A549 (cell line): Measurements from ENCODE around the gene MYH15. TPM values are rescaled to one million over a fixed set of nuclear protein-coding genes. Genes with fewer than 3 reads are reported as not detected.

Experiments used
- ATAC-seq, 2 experiments: fragments of 200-7000 bp in 1 of 2; fragments of >200 bp in 1 of 2; cut with Nextera tagmentation in 1 of 2; cut with Tn5 transposase in 1 of 2; 3 replicates each; pipeline versions ENCODE4 v1.8.0 to v1.9.1; 2018 to 2020; ENCODE audit warnings: mild to moderate bottlenecking in 1 of 2, moderate library complexity in 1 of 2
- CTCF ChIA-PET: fragments of 300-600 bp; sonication (Branson Sonifier 250); formaldehyde crosslinking; extraction: SDS; loops from one replicate; lab custom pipeline; 2021; ENCODE audit warnings: antibody characterized with exemption, inconsistent platforms; lab: Yijun Ruan, JAX
- POLR2A ChIA-PET: fragments of 350-600 bp; formaldehyde crosslinking; extraction: SDS; loops from one replicate; lab custom pipeline; 2021; ENCODE audit warnings: antibody characterized with exemption, inconsistent platforms; lab: Yijun Ruan, JAX
- DNase-seq, 2 experiments: peaks; one replicate each; pipeline versions ENCODE4 v3.0.0 to v3.0.0-alpha.2; 2011 to 2016; ENCODE audit warnings: low read depth in 1 of 2, low spot score in 1 of 2
- FAIRE-seq: peaks from 2 replicates; lab custom pipeline; 2011; peaks lifted over from hg19 to GRCh38; lab: Jason Lieb, UNC
- H3K27ac ChIP-seq, 2 experiments: fragments of >200 bp; sonication (Bioruptor Twin); formaldehyde crosslinking; 3 replicates each; pipeline ENCODE4 v1.5.1; 2016 to 2017
- H3K4me1 ChIP-seq: fragments of >200 bp; sonication (Bioruptor Twin); formaldehyde crosslinking; 3 replicates; pipeline ENCODE4 v1.6.1; 2016
- H3K4me2 ChIP-seq: fragments of >200 bp; sonication (Bioruptor Twin); formaldehyde crosslinking; 3 replicates; pipeline ENCODE4 v1.6.1; 2016
- H3K4me3 ChIP-seq: fragments of >200 bp; sonication (Bioruptor Twin); formaldehyde crosslinking; 3 replicates; pipeline ENCODE4 v1.5.1; 2016
- H3K9me3 ChIP-seq: fragments of >200 bp; sonication (Bioruptor Twin); formaldehyde crosslinking; 3 replicates; pipeline ENCODE4 v1.6.1; 2016
- BHLHE40 ChIP-seq: IDR thresholded peaks from 2 replicates; pipeline ENCODE4 v1.6.1; 2012; ENCODE audit warnings: low read depth, low read length, inconsistent platforms
- CBX2 ChIP-seq: fragments of 200-600 bp; sonication (generic); IDR thresholded peaks from 2 replicates; pipeline ENCODE4 v1.6.1; 2016; ENCODE audit warnings: low read depth, mild to moderate bottlenecking, borderline replicate concordance
- CBX8 ChIP-seq: fragments of 200-600 bp; sonication (generic); IDR thresholded peaks from 2 replicates; pipeline ENCODE4 v1.6.1; 2016
- CHD2 ChIP-seq: fragments of 150-350 bp; IDR thresholded peaks from 2 replicates; pipeline ENCODE4 v1.6.1; 2014; ENCODE audit warnings: low read length; ENCODE audit not compliant: partially characterized antibody
- CHD4 ChIP-seq: fragments of 200-600 bp; sonication (generic); IDR thresholded peaks from 2 replicates; pipeline ENCODE4 v1.6.1; 2016; ENCODE audit warnings: antibody characterized with exemption, mild to moderate bottlenecking, borderline replicate concordance
- EHF ChIP-seq: fragments of 250-450 bp; sonication (Bioruptor Pico); IDR thresholded peaks from 2 replicates; pipeline ENCODE4 v1.5.0; 2020; ENCODE audit warnings: mild to moderate bottlenecking
- FOXS1 ChIP-seq: fragments of 250-450 bp; sonication (Bioruptor Pico); IDR thresholded peaks from 2 replicates; pipeline ENCODE4 v1.5.0; 2020; ENCODE audit warnings: mild to moderate bottlenecking, moderate library complexity
- GATA3 ChIP-seq: IDR thresholded peaks from 2 replicates; pipeline ENCODE4 v1.6.1; 2012; ENCODE audit warnings: borderline replicate concordance
- JUNB ChIP-seq: fragments of >200 bp; sonication (Bioruptor Twin); formaldehyde crosslinking; IDR thresholded peaks from 2 replicates; pipeline ENCODE4 v1.6.1; 2016
- KDM1A ChIP-seq: fragments of 200-600 bp; sonication (generic); IDR thresholded peaks from 2 replicates; pipeline ENCODE4 v1.6.1; 2016; ENCODE audit warnings: low read depth, mild to moderate bottlenecking
- MAZ ChIP-seq: fragments of 150-350 bp; IDR thresholded peaks from 2 replicates; pipeline ENCODE4 v1.6.1; 2014; ENCODE audit warnings: antibody characterized with exemption, low read depth, low read length, borderline replicate concordance
- MYC ChIP-seq: IDR thresholded peaks from 2 replicates; pipeline ENCODE4 v1.6.1; 2012; ENCODE audit warnings: mild to moderate bottlenecking, inconsistent platforms, low read length, improper control_type of control experiment, borderline replicate concordance
- NFE2L2 ChIP-seq: fragments of 150-350 bp; conservative IDR thresholded peaks from 2 replicates; pipeline ENCODE4 v1.6.1; 2014; ENCODE audit warnings: low read length
- NR3C1 ChIP-seq: fragments of >200 bp; sonication (Bioruptor Twin); formaldehyde crosslinking; IDR thresholded peaks from 3 replicates; pipeline ENCODE4 v1.6.1; 2017
- PHF8 ChIP-seq: fragments of 200-600 bp; sonication (generic); IDR thresholded peaks from 2 replicates; pipeline ENCODE4 v1.6.1; 2016; ENCODE audit warnings: low read depth, mild to moderate bottlenecking, antibody characterized with exemption, moderate library complexity, borderline replicate concordance
- POLR2A ChIP-seq: IDR thresholded peaks from 2 replicates; pipeline ENCODE4 v1.6.1; 2012; ENCODE audit warnings: mild to moderate bottlenecking, low read length
- RAD21 ChIP-seq, 2 experiments: fragments of >200 bp in 1 of 2; sonication (Bioruptor Twin) in 1 of 2; formaldehyde crosslinking in 1 of 2; IDR thresholded peaks in 1 of 2; conservative IDR thresholded peaks in 1 of 2; 2 replicates in 1 of 2; 3 replicates in 1 of 2; pipeline ENCODE4 v1.6.1; 2012 to 2018; ENCODE audit warnings: inconsistent platforms in 1 of 2
- RARB ChIP-seq: fragments of 250-450 bp; sonication (Bioruptor Pico); IDR thresholded peaks from 2 replicates; pipeline ENCODE4 v1.8.0; 2021; ENCODE audit warnings: mild to moderate bottlenecking, moderate library complexity
- RCOR1 ChIP-seq: fragments of 150-350 bp; IDR thresholded peaks from 2 replicates; pipeline ENCODE4 v1.6.1; 2014; ENCODE audit warnings: antibody characterized with exemption, low read length, low read depth
- RNF2 ChIP-seq: fragments of 200-600 bp; sonication (generic); IDR thresholded peaks from 2 replicates; pipeline ENCODE4 v1.6.1; 2016; ENCODE audit warnings: low read depth, mild to moderate bottlenecking, antibody characterized with exemption, moderate library complexity, borderline replicate concordance
- SMC3 ChIP-seq: fragments of >200 bp; sonication (Bioruptor Twin); formaldehyde crosslinking; IDR thresholded peaks from 3 replicates; pipeline ENCODE4 v1.6.1; 2018; ENCODE audit warnings: inconsistent platforms
- TP53 ChIP-seq: fragments of 250-450 bp; sonication (Bioruptor Pico); IDR thresholded peaks from 2 replicates; pipeline ENCODE4 v1.5.0; 2021; ENCODE audit warnings: mild to moderate bottlenecking, moderate library complexity
- ZNF302 ChIP-seq: fragments of 250-450 bp; sonication (Bioruptor Pico); IDR thresholded peaks from 2 replicates; pipeline ENCODE4 v1.9.0; 2021; ENCODE audit warnings: inconsistent platforms, mild to moderate bottlenecking, moderate library complexity
- WGBS: methylation state at CpG from one replicate; pipeline ENCODE4 v1.1.6; 2017; ENCODE audit errors: missing lambda C conversion rate; 5-methylcytosine and 5-hydroxymethylcytosine counted together
- polyA plus RNA-seq, 4 experiments: library from polyadenylated mRNA; depleted of rRNA in 3 of 4; stranded (reverse); fragments of >200 nt; fragmentation: RNase III in 1 of 4; extraction: RNeasy Plus Mini Kit Qiagen cat#74134 plus additional on column Dnase treatment in 1 of 4; gene quantifications; 2 replicates in 3 of 4; 3 replicates in 1 of 4; pipeline ENCODE4 v1.2.3, GENCODE V29; 2011 to 2017
- TF ChIP-seq, protein P1 (sequence below): IDR thresholded peaks from 2 replicates; pipeline ENCODE4 v1.6.1; 2012
- TF ChIP-seq, protein P2 (sequence below): fragments of 250-450 bp; sonication (Bioruptor Pico); IDR thresholded peaks from 2 replicates; pipeline ENCODE4 v1.5.0; 2020; ENCODE audit warnings: low read depth, mild to moderate bottlenecking, moderate library complexity
- TF ChIP-seq, protein P3 (sequence below): IDR thresholded peaks from 2 replicates; pipeline ENCODE4 v1.6.1; 2012
- TF ChIP-seq, protein P4 (sequence below): fragments of >200 bp; sonication (Bioruptor Twin); formaldehyde crosslinking; IDR thresholded peaks from 3 replicates; pipeline ENCODE4 v1.6.1; 2016
- TF ChIP-seq, protein P5 (sequence below): fragments of 150-350 bp; IDR thresholded peaks from 2 replicates; pipeline ENCODE4 v1.6.1; 2014; ENCODE audit warnings: low read depth, mild to moderate bottlenecking, low read length

Gene MYH15
- polyA plus RNA-seq, 2 of the 4 experiments (the other 2 are of a cell fraction), result 0.39 to 1.7 TPM

DNA sequence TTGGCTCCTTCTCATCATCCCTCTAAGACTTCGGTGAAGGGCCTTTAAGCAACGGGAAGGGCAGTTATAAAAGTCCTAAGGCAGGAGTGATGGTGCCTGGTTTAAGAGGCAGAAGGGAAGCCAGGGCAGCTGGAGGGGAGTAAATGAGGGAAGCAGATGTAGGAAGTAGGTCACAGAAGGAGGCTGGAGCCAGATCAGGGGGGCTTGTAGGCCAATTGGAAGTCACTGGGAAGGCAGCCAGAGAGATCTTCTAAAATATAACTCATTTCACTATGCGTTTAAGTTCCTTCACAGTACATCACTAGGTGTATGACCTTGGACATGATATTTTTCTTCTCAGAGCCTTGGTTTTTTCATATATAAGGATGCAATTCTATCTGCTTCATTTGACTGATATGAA is 94.7 kb downstream of the MYH15 start:
- Histone ChIP-seq H3K9me3 (no peaks in the 10 kb centered on the region), H3K4me2 (no peak overlapping the region), H3K4me1 (no peaks in the 10 kb centered on the region), H3K27ac (no peak overlapping the region), H3K4me3 (no peak overlapping the region)
- 65% methylated on average over 3 of the region's 3 CpGs for WGBS
- FAIRE-seq (no peak), DNase-seq (no peak), ATAC-seq (no peak)
- TF ChIP-seq SMC3 (no peak), BHLHE40 (no peak), KDM1A (no peak), GATA3 (no peak)
- ChIA-PET CTCF (no interaction called here), POLR2A (no interaction called here)

DNA sequence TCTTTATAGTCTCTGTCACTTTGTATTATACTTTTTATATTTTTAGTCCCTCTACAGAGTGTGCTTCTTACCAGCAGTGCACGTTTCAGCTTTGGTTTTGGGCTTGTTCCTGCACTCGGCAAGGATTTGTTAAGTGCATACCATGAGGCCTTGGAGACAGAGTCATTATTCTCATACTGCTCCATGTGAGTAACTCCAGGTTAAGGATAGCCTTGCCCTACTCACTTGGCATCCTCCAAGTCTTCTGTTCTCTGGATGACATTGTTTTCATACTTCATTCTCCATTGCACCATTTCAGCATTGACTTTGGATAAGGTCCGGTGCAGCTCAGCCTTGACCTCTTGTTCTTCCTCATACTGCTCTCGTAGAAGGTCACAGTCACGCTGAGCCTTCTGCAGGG is 96.4 kb downstream of the MYH15 start:
- FAIRE-seq, result no peak
- POLR2A ChIA-PET, result no interaction called here
- CTCF ChIA-PET, result interaction anchor here (0.6 kb wide), 1 partner anchor 11 kb away, joined by 3 read pairs; no protein-coding TSS in a partner anchor
- Histone ChIP-seq H3K4me3 (no peak overlapping the region), H3K4me2 (no peak overlapping the region), H3K27ac (no peak overlapping the region), H3K4me1 (no peaks in the 10 kb centered on the region), H3K9me3 (no peaks in the 10 kb centered on the region)
- DNase-seq, result no peak
- TF ChIP-seq, protein P1, sequence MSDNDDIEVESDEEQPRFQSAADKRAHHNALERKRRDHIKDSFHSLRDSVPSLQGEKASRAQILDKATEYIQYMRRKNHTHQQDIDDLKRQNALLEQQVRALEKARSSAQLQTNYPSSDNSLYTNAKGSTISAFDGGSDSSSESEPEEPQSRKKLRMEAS, result no peak
- no peak for TF ChIP-seq PHF8
- no peak for TF ChIP-seq GATA3
- no peak for TF ChIP-seq MAZ
- no peak for ATAC-seq
- 59% methylated on average over 5 of the region's 5 CpGs for WGBS

DNA sequence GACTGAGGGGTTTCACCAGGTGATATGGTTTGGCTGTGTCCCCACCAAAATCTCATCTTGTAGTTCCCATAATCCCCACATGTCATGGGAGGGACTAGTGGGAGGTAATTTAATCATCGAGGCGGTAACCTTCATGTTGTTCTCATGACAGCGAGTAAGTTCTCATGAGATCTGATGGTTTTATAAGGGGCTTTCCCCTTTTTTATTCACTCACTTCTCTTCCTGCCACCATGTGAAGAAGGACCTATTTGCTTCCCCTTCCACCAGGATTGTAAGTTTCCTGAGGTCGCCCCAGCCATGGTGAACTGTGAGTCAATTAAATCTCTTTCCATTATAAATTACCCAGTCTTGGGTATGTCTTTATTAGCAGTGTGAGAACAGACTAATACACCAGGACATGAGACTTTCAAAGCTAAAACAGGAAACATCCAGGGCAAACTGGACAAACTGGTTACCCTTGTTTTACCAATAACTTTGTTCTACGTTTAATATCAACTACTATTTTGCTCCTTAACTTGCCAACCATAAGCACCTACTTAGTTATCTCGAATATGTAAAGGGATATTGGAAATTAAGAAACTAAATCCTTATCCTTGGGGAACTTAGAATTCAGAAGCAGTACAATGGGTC is 98.2 kb downstream of the MYH15 start:
- FAIRE-seq (no peak), DNase-seq (no peak), ATAC-seq (no peak)
- CTCF ChIA-PET, result no interaction called here
- no peak overlapping the region for H3K4me2 ChIP-seq
- TF ChIP-seq, protein P2, sequence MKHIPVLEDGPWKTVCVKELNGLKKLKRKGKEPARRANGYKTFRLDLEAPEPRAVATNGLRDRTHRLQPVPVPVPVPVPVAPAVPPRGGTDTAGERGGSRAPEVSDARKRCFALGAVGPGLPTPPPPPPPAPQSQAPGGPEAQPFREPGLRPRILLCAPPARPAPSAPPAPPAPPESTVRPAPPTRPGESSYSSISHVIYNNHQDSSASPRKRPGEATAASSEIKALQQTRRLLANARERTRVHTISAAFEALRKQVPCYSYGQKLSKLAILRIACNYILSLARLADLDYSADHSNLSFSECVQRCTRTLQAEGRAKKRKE, result no peak
- TF ChIP-seq NR3C1 (no peak), MYC (no peak), CHD4 (no peak), ZNF302 (CRISPR knock-in tag) (no peak)
- POLR2A ChIA-PET, result no interaction called here
- no peaks in the 10 kb centered on the region for H3K4me1 ChIP-seq
- no peak overlapping the region for H3K27ac ChIP-seq
- 60% methylated on average over 6 of the region's 6 CpGs for WGBS
- no peak overlapping the region for H3K4me3 ChIP-seq
- no peaks in the 10 kb centered on the region for H3K9me3 ChIP-seq

DNA sequence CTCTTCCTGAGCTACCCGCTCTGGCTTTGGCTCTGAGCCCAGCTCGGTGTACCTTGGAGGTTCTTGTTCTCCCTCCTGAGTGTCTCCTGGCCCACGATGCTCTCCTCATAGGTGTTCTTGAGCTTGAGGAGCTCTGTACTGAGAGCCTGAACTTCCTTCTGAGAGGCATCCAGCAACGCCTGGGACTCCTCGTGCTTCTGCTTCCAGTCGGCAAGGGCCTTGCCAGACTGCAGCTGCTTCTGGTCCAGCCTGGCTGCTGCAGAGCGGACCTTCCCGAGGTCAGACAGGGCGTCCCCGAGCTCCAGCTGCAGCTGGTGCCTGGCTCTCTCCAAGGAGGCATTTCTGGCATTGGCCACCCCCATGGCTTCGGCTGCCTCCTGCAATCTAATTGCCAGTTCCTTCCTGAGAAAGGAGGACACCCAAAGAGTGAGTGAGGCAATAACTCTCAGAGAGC is 99.8 kb downstream of the MYH15 start:
- H3K4me3 ChIP-seq, result no peak overlapping the region
- ChIA-PET POLR2A (no interaction called here), CTCF (interaction anchor here (0.9 to 1.2 kb wide), 3 partner anchors 14 to 26 kb away, joined by 3 read pairs; no protein-coding TSS in a partner anchor)
- H3K4me1 ChIP-seq, result no peaks in the 10 kb centered on the region
- H3K9me3 ChIP-seq, result no peaks in the 10 kb centered on the region
- 70% methylated on average over 11 of the region's 11 CpGs for WGBS
- DNase-seq, result no peak
- no peak overlapping the region for H3K27ac ChIP-seq
- FAIRE-seq, result no peak
- ATAC-seq, result no peak
- no peak overlapping the region for H3K4me2 ChIP-seq
- TF ChIP-seq, protein P3, sequence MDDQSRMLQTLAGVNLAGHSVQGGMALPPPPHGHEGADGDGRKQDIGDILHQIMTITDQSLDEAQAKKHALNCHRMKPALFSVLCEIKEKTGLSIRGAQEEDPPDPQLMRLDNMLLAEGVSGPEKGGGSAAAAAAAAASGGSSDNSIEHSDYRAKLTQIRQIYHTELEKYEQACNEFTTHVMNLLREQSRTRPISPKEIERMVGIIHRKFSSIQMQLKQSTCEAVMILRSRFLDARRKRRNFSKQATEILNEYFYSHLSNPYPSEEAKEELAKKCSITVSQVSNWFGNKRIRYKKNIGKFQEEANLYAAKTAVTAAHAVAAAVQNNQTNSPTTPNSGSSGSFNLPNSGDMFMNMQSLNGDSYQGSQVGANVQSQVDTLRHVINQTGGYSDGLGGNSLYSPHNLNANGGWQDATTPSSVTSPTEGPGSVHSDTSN, result no peak
- no peak for TF ChIP-seq CHD2
- TF ChIP-seq RNF2, result no peak
- TF ChIP-seq RAD21 (conservative IDR thresholded peaks at IDR 0.05 in 1 of 2, IDR thresholded peaks at IDR 0.05 in 1 of 2), result no peak
- TF ChIP-seq BHLHE40, result no peak
- no peak for TF ChIP-seq FOXS1
- no peak for TF ChIP-seq TP53 (CRISPR knock-in tag)
- TF ChIP-seq GATA3, result no peak
- no peak for TF ChIP-seq RARB (CRISPR knock-in tag)
- TF ChIP-seq CBX2, result no peak
- TF ChIP-seq NFE2L2, result no peak
- no peak for TF ChIP-seq MAZ
- no peak for TF ChIP-seq JUNB
- TF ChIP-seq CBX8, result no peak
- TF ChIP-seq RCOR1, result no peak
- no peak for TF ChIP-seq POLR2A
- TF ChIP-seq, protein P4, sequence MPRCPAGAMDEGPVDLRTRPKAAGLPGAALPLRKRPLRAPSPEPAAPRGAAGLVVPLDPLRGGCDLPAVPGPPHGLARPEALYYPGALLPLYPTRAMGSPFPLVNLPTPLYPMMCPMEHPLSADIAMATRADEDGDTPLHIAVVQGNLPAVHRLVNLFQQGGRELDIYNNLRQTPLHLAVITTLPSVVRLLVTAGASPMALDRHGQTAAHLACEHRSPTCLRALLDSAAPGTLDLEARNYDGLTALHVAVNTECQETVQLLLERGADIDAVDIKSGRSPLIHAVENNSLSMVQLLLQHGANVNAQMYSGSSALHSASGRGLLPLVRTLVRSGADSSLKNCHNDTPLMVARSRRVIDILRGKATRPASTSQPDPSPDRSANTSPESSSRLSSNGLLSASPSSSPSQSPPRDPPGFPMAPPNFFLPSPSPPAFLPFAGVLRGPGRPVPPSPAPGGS, result no peak
- TF ChIP-seq, protein P5, sequence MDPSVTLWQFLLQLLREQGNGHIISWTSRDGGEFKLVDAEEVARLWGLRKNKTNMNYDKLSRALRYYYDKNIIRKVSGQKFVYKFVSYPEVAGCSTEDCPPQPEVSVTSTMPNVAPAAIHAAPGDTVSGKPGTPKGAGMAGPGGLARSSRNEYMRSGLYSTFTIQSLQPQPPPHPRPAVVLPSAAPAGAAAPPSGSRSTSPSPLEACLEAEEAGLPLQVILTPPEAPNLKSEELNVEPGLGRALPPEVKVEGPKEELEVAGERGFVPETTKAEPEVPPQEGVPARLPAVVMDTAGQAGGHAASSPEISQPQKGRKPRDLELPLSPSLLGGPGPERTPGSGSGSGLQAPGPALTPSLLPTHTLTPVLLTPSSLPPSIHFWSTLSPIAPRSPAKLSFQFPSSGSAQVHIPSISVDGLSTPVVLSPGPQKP, result no peak
- TF ChIP-seq EHF (CRISPR knock-in tag), result no peak
